ENCODE results near the gene VIL1.

Gene VIL1

GRCh38 chr2:218418717-218419458, at the start of gene VIL1:
Gene VIL1 (plus strand): TSS chr2:218419123. CDS start chr2:218423779, 4,656 bp downstream.
- DNase-seq, result no peak

DNA sequence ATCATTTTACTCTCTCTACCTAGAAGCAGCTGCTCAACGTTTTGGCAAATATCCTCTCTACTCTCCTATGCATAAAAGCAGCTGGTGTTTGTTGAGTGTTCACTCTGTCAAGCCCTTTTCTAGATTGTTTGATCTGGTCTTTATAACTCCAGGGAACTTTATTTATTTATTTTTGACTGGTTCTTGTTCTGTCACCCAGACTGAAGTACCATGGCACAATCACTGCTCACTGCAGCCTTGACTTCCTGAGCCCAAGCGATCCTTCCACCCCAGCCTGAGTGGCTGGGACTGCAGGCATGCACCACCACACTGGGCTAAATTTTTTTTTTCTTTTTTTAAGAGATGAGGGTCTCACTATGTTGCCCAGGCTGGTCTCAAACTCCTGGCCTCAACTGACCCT, 49.6 kb upstream of the VIL1 start:
- no peak for DNase-seq

- no peak for DNase-seq
These were observed 48.4 kb upstream of the VIL1 start for GRCh38 chr2:218370410-218371063.

DNA sequence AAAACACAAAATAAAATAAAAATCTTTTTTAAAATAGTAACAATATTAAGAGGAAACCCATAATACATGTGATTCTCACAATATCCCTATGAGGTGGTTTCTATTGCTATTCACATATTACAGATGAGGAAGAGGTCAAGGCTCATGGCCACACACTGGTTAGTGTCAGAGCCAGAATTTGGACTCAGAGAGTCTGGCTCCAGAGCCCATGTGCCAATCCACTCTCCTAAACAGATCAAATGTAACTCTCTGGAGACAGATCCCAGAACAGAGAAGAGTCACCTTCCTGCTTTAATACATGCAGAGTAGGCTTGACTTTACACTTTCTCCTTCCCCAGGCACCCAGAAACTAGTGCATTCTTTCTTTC, 47.0 kb upstream of the VIL1 start:
- DNase-seq, result no peak

GRCh38 chr2:218374795-218375194, 44.1 kb upstream of the VIL1 start:
- no peak for DNase-seq

GRCh38 chr2:218375212-218375611, 43.7 kb upstream of the VIL1 start:
- DNase-seq, result no peak

DNA sequence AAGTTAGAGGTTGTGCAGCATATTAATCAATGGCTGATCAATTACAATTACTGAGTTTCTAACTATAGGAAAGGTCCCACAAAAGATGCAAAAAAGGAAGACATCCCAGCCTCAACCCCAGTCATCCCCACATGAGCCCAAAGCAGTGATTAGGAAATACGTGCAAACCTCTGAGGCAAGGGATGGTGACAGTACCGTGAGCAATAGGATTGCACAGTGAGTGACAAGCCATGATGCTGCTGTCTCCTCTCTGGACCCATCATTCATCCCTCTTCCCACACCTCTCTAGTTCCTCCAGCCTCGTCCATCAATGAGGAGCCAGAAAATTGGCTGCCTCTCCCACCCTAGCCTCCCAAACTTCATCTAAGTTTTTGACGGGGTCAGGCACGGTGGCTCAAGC, 40.9 kb upstream of the VIL1 start:
- no peak for DNase-seq

- no peak for DNase-seq
These were observed 37.0 kb upstream of the VIL1 start, which contains the start of gene SLC11A1 for GRCh38 chr2:218381916-218382366. Gene SLC11A1 (plus strand): TSS chr2:218382273. CDS start chr2:218382369, 96 bp downstream.

DNA sequence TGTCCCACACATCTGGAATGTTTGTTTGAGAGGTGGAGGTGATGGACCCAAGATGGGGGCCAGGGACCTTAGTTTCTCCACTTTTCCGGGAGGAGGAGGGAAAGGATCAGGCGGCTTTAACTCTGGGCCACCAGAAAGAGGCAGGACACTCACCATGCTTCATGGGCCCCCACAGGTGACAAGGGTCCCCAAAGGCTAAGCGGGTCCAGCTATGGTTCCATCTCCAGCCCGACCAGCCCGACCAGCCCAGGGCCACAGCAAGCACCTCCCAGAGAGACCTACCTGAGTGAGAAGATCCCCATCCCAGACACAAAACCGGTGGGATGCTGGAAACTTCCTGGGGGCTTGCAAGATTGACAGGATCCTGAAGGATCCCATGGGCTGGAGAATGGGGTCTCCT, 36.1 kb upstream of the VIL1 start:
- DNase-seq, result no peak

DNA sequence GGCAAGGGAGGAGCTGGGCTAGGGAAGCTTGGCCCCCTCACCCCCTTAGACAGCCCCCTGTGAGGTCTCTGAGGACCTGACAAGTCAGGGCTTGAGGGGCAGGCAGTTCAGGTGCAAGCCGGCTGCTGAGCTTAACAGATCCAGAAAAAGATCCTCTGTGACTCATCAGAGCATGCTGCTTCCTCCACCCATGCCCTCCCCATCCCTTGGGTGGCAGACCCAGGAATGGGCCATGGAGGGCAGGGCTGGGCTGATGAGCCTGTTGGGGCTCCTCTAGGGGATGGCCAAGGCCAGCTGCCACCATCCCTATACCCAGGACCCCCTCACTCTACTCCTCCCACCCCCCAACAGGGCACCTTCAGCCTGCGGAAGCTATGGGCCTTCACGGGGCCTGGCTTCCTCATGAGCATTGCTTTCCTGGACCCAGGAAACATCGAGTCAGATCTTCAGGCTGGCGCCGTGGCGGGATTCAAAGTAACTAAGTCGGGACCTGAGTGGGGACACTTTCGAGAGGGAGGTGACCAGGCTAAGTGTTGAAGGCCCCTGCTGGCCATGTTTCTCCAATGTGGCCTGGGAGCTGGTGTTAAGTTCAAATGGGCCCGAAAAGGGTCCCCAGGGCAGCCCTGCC, 34.9 kb upstream of the VIL1 start:
- DNase-seq, result no peak

- DNase-seq, result no peak
These were observed 33.9 kb upstream of the VIL1 start for GRCh38 chr2:218384975-218385374.

- no peak for DNase-seq
These were observed 32.2 kb upstream of the VIL1 start for GRCh38 chr2:218386505-218387368.

DNA sequence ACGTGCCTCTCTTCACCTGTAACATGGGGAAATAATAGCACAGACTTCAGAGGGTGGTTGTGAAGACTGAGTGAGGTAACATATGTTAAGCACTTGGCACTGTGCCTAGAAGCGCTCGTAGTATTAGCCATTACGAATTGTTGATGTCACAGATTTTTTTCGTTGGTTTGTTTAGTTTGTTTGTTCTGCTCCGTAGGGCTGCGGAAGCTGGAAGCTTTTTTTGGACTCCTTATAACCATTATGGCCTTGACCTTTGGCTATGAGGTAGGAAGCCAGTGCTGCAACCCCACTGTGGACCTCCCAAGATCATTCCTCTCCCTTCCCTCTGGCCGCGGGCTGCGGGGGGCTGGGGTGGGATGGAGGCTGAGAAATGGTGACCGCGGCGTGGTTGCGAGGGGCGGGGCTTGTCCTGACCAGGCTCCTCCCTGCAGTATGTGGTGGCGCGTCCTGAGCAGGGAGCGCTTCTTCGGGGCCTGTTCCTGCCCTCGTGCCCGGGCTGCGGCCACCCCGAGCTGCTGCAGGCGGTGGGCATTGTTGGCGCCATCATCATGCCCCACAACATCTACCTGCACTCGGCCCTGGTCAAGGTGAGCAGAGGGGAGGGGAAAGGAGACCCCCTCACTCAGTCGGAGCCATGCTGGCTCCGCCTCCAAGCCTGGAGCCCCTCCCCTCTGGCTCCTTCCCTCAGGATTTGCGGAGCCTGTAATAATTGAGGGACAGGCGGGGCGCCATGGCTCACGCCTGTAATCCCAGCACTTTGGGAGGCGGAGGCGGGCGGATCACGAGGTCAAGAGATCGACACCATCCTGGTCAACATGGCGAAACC, 31.3 kb upstream of the VIL1 start:
- DNase-seq, result no peak

- DNase-seq, result no peak
These were observed 29.4 kb upstream of the VIL1 start for GRCh38 chr2:218389333-218390150.

DNA sequence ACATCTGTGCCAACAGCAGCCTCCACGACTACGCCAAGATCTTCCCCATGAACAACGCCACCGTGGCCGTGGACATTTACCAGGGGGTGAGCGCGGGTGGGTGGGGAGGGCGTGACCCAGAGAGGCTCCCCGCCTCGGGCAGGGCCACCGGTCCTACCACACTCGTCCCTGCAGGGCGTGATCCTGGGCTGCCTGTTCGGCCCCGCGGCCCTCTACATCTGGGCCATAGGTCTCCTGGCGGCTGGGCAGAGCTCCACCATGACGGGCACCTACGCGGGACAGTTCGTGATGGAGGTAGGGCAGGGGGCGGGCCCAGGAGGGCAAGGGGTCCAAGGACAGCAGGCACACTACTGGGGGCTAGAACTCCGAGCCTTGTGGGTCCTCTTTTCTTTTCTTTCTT, 27.7 kb upstream of the VIL1 start:
- DNase-seq, result no peak

- no peak for DNase-seq
These were observed 26.5 kb upstream of the VIL1 start for GRCh38 chr2:218392459-218392858.

DNA sequence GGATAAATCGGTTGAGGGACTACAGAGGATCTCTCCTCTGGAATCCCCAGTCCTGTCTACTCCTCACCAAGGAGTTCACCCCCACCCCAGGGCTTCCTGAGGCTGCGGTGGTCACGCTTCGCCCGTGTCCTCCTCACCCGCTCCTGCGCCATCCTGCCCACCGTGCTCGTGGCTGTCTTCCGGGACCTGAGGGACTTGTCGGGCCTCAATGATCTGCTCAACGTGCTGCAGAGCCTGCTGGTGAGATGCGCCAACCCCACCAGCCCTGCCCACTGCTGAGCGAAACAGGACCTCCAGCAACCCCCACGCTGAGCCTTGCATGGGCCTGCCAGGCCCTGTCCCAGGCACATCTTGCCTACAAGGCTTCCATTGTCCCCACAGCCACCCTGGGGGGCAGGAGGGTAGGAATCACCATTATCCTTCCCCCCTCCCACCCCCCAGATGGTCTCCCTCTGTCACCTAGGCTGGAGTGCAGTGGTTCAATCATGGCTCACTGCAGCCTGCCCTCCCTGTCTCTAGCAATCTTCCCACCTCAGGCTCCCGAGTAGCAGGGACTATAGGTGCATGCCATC, 25.9 kb upstream of the VIL1 start:
- no peak for DNase-seq

- no peak for DNase-seq
These were observed 25.1 kb upstream of the VIL1 start for GRCh38 chr2:218393750-218394290.

DNA sequence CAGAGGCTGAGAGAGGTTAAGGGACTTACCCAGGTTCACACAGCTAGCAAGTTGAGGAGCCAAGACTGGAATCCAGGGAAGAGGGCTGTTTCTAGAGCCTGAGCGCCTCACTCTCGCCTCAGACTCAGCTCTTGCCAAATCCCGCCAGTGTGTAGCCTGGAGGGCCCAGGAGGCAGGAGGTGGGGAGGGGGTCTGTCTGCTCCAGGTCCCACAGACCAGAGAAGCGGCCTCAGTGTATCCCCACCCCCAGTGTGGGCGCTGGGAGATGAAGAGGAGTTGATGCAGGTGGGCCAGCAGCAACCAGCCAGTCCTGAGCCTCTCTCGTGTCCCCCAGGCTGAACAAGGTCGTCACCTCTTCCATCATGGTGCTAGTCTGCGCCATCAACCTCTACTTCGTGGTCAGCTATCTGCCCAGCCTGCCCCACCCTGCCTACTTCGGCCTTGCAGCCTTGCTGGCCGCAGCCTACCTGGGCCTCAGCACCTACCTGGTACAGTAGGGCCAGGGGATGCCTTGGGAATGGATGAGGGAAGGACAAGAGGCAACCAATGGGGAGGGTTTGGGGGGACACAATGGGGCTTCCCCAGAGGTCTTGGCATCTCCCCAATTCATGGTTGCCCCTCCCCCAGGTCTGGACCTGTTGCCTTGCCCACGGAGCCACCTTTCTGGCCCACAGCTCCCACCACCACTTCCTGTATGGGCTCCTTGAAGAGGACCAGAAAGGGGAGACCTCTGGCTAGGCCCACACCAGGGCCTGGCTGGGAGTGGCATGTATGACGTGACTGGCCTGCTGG, 24.4 kb upstream of the VIL1 start:
- DNase-seq, result no peak

- DNase-seq, result no peak
These were observed 23.9 kb upstream of the VIL1 start for GRCh38 chr2:218395090-218395444.

Data from stimulated activated naive CD4-positive, alpha-beta T cell treated with Interleukin-2 at 50 U/mL for 16 hours (primary cell).